Upper lobe of left lung (tissue), 6 donors: ENCODE data around the gene CCDC61. TPM values are rescaled to one million over a fixed set of nuclear protein-coding genes. Genes with fewer than 3 reads are reported as not detected.
A peak's percentile ranks its signal among the peaks of the same experiment; 100 is the strongest.

Experiments used
- ATAC-seq, 2 donors: fragments of 200-7000 bp; cut with Tn5 transposase; one replicate each; pipeline ENCODE4 v1.9.1; 2022; ENCODE audit warnings: mild to moderate bottlenecking in 2 of 2, moderate library complexity in 2 of 2; ENCODE audit not compliant: low FRiP score in 2 of 2
- DNase-seq, 2 donors: peaks; one replicate each; pipeline ENCODE4 v3.0.0-alpha.2; 2019 to 2020
- H3K27ac ChIP-seq, 4 donors: fragments of 200-600 bp; sonication (generic); one replicate each; pipeline ENCODE4 v1.5.1; 2016 to 2019
- H3K27me3 ChIP-seq, 4 donors: fragments of 200-600 bp; sonication (generic); one replicate each; pipeline ENCODE4 v1.5.1; 2017 to 2019
- H3K36me3 ChIP-seq, 4 donors: fragments of 200-600 bp; sonication (generic); one replicate each; pipeline ENCODE4 v1.5.1; 2016 to 2019
- H3K4me1 ChIP-seq, 4 donors: fragments of 200-600 bp; sonication (generic); one replicate each; pipeline ENCODE4 v1.5.1; 2018 to 2019
- H3K4me3 ChIP-seq, 4 donors: fragments of 200-600 bp; sonication (generic); one replicate each; pipeline ENCODE4 v1.5.1; 2017 to 2019; ENCODE audit warnings: mild to moderate bottlenecking in 2 of 4, moderate library complexity in 1 of 4
- H3K9me3 ChIP-seq, 4 donors: fragments of 200-600 bp; sonication (generic); one replicate each; pipeline ENCODE4 v1.5.1; 2018 to 2019
- CTCF ChIP-seq, 6 experiments: fragments of 450-650 bp in 4 of 6; fragments of 200-600 bp in 2 of 6; sonication (generic) in 2 of 6; IDR thresholded peaks; one replicate each; pipeline ENCODE4 v1.5.1; 2016 to 2019; ENCODE audit warnings: antibody characterized with exemption in 6 of 6
- EP300 ChIP-seq, 4 donors: sonication (generic); formaldehyde crosslinking; IDR thresholded peaks; one replicate each; pipeline ENCODE4 v1.5.1; 2017; ENCODE audit warnings: antibody characterized with exemption in 4 of 4, control low read depth in 2 of 4
- POLR2A ChIP-seq, 4 donors: fragments of 450-650 bp; IDR thresholded peaks; one replicate each; pipeline ENCODE4 v1.5.1; 2016 to 2017; ENCODE audit warnings: antibody characterized with exemption in 4 of 4, mild to moderate bottlenecking in 2 of 4
- POLR2AphosphoS5 ChIP-seq, 2 donors: sonication (generic); formaldehyde crosslinking; IDR thresholded peaks; one replicate each; pipeline ENCODE4 v1.5.1; 2017; ENCODE audit warnings: antibody characterized with exemption in 2 of 2
- WGBS, 2 donors: methylation state at CpG; one replicate each; pipeline ENCODE4 v1.1.5; 2017 to 2018; 5-methylcytosine and 5-hydroxymethylcytosine counted together
- total RNA-seq, 6 donors: library from RNA; depleted of rRNA in 4 of 6; stranded (reverse); fragments of >200 nt in 4 of 6; gene quantifications; one replicate each; pipeline versions ENCODE4 v1.1.0 to v1.2.1, GENCODE V29; 2016 to 2021
- donor health status: DM: no; HTN: no; CAD: no; lungs with moderate emphysema.
- donor health status: DM: no; HTN: yes; CAD: no; lungs with severe emphysema.

Gene CCDC61
- total RNA-seq: 10 to 100 TPM in 5 of 6 donors, 1 to 10 TPM in 1; 5.9 to 28.3 (median 20.3) TPM

- TF ChIP-seq CTCF (IDR thresholded peaks at IDR 0.05): peak in 1 of 6 experiments; percentile 9
- TF ChIP-seq EP300 (IDR thresholded peaks at IDR 0.05): peak in 1 of 4 donors; percentile 1
- TF ChIP-seq POLR2AphosphoS5 (IDR thresholded peaks at IDR 0.05): peak in 1 of 2 donors; percentile 77
- TF ChIP-seq POLR2A (IDR thresholded peaks at IDR 0.05): peak in 2 of 4 donors; percentile 75 to 92
- peak; percentile 93 for DNase-seq
- peak within 1 kb of the TSS; percentile 71 to 86 (median 79) for H3K27ac ChIP-seq
- H3K27me3 ChIP-seq: no peaks in the 10 kb centered on the region
- peak; percentile 97 to 100 for ATAC-seq
- peaks cover 0 to 6% (median 0%) of the 10 kb centered on the region in 4 donors for H3K36me3 ChIP-seq
- no peaks in the 10 kb centered on the region for H3K9me3 ChIP-seq
- peaks cover 14 to 20% (median 17%) of the 10 kb centered on the region in 4 donors for H3K4me1 ChIP-seq
- 0 to 2% methylated on average over 22 to 34 of the region's 34 CpGs for WGBS, 2 donors
- H3K4me3 ChIP-seq: peak within 1 kb of the TSS; percentile 49 to 91 (median 78)
These were observed at the start of gene CCDC61 for GRCh38 chr19:45994998-45995714. Gene CCDC61, plus strand, starts transcription at chr19:45995467. Its CDS starts 7,552 bp downstream, at chr19:46003019.

GRCh38 chr19:45947926-45948325 lies 47.3 kb upstream of the CCDC61 start:
- H3K4me1 ChIP-seq: peaks cover 2 to 6% (median 5%) of the 10 kb centered on the region in 4 donors
- H3K27ac ChIP-seq: no peak overlapping the region
- DNase-seq (no peak), ATAC-seq (no peak)
- no peak overlapping the region for H3K4me3 ChIP-seq
- H3K36me3 ChIP-seq: peaks cover 0 to 37% (median 2%) of the 10 kb centered on the region in 4 donors
- H3K9me3 ChIP-seq: no peaks in the 10 kb centered on the region
- no peaks in the 10 kb centered on the region for H3K27me3 ChIP-seq
- WGBS, 2 donors: 93 to 100% methylated on average over 1 of the region's 1 CpG
- TF ChIP-seq CTCF (IDR thresholded peaks at IDR 0.05): no peak
- no peak for TF ChIP-seq POLR2AphosphoS5 (IDR thresholded peaks at IDR 0.05)
- TF ChIP-seq POLR2A (IDR thresholded peaks at IDR 0.05): no peak
- no peak for TF ChIP-seq EP300 (IDR thresholded peaks at IDR 0.05)

GRCh38 chr19:45952341-45952685 lies 43.0 kb upstream of the CCDC61 start:
- Histone ChIP-seq H3K4me1 (peaks cover 24 to 42% (median 32%) of the 10 kb centered on the region in 4 donors), H3K36me3 (peaks cover 0 to 27% (median 0%) of the 10 kb centered on the region in 4 donors), H3K27me3 (no peaks in the 10 kb centered on the region), H3K9me3 (no peaks in the 10 kb centered on the region), H3K27ac (no peak overlapping the region), H3K4me3 (no peak overlapping the region)
- TF ChIP-seq POLR2AphosphoS5 (IDR thresholded peaks at IDR 0.05) (no peak), CTCF (IDR thresholded peaks at IDR 0.05) (no peak), EP300 (IDR thresholded peaks at IDR 0.05) (no peak), POLR2A (IDR thresholded peaks at IDR 0.05) (no peak)
- WGBS, 2 donors: 62 to 65% methylated on average over 5 to 8 of the region's 8 CpGs
- no peak for DNase-seq
- no peak for ATAC-seq

- Histone ChIP-seq H3K4me3 (peak overlapping the region in 2 of 4 donors; percentile 18 to 22), H3K9me3 (no peaks in the 10 kb centered on the region), H3K27ac (peak overlapping the region; percentile 36 to 81 (median 76)), H3K36me3 (peaks cover 0 to 23% (median 0%) of the 10 kb centered on the region in 4 donors), H3K27me3 (no peaks in the 10 kb centered on the region), H3K4me1 (peaks cover 27 to 43% (median 36%) of the 10 kb centered on the region in 4 donors)
- TF ChIP-seq POLR2A (IDR thresholded peaks at IDR 0.05) (no peak), POLR2AphosphoS5 (IDR thresholded peaks at IDR 0.05) (no peak), CTCF (IDR thresholded peaks at IDR 0.05) (no peak), EP300 (IDR thresholded peaks at IDR 0.05) (no peak)
- ATAC-seq: peak in 1 of 2 donors; percentile 85
- 11 to 28% methylated on average over 13 to 43 of the region's 43 CpGs for WGBS, 2 donors
- peak in 1 of 2 donors; percentile 63 for DNase-seq
These were observed 42.4 kb upstream of the CCDC61 start for GRCh38 chr19:45952686-45953505.
